ENCODE results near the gene NAGK. TPM values are rescaled to one million over a fixed set of nuclear protein-coding genes. Genes with fewer than 3 reads are reported as not detected.

Gene NAGK
- total RNA-seq, 3 donors from 2014 or later = 64.5 to 105 (median 67.9) TPM

GRCh38 chr2:71067567-71068217, 756 bp upstream of the NAGK start:
- peaks cover 27% of the 10 kb centered on the region for H3K4me1 ChIP-seq (ENCODE audit: low read depth)
- intact Hi-C loops (cut with DNase I, micrococcal nuclease) = no loop called here

GRCh38 chr2:71069376-71069775, 928 bp downstream of the NAGK start:
- peaks cover 27% of the 10 kb centered on the region for H3K4me1 ChIP-seq (ENCODE audit: low read depth)
- no peak for TF ChIP-seq CTCF (IDR thresholded peaks at IDR 0.05)
- intact Hi-C loops (cut with DNase I, micrococcal nuclease) = no loop called here
- no peaks in the 10 kb centered on the region for H3K36me3 ChIP-seq (ENCODE audit: low read depth)
- H3K9me3 ChIP-seq = no peaks in the 10 kb centered on the region
- DNase-seq (no peak), ATAC-seq (no peak)
- peak overlapping the region; percentile 38 for H3K4me3 ChIP-seq

More at GRCh38 chr2:71067567-71068217, 756 bp upstream of the NAGK start:
- no peaks in the 10 kb centered on the region for H3K9me3 ChIP-seq
- peak overlapping the region; percentile 38 for H3K4me3 ChIP-seq
- peak in 1 of 3 donors; percentile 62 for DNase-seq
- TF ChIP-seq CTCF (IDR thresholded peaks at IDR 0.05) = no peak
- peak; percentile 28 for ATAC-seq
- H3K36me3 ChIP-seq (ENCODE audit: low read depth) = no peaks in the 10 kb centered on the region

- TF ChIP-seq CTCF (IDR thresholded peaks at IDR 0.05) = no peak
- no peak for ATAC-seq
- Histone ChIP-seq H3K9me3 (no peaks in the 10 kb centered on the region), H3K4me3 (no peak overlapping the region), H3K36me3 (ENCODE audit: low read depth) (peaks cover 4% of the 10 kb centered on the region), H3K4me1 (ENCODE audit: low read depth) (peaks cover 27% of the 10 kb centered on the region)
- peak in 1 of 3 donors; percentile 63 for DNase-seq
- intact Hi-C loops (cut with DNase I, micrococcal nuclease) = no loop called here
Measured at GRCh38 chr2:71070294-71071093, 2.0 kb downstream of the NAGK start.

- H3K4me3 ChIP-seq = no peak overlapping the region
- peaks cover 4% of the 10 kb centered on the region for H3K36me3 ChIP-seq (ENCODE audit: low read depth)
- DNase-seq = peak; percentile 50 to 62 (median 52)
- H3K4me1 ChIP-seq (ENCODE audit: low read depth) = peaks cover 27% of the 10 kb centered on the region
- no peaks in the 10 kb centered on the region for H3K9me3 ChIP-seq
- no peak for TF ChIP-seq CTCF (IDR thresholded peaks at IDR 0.05)
- peak; percentile 17 for ATAC-seq
- intact Hi-C loops (cut with DNase I, micrococcal nuclease) = no loop called here
Measured at GRCh38 chr2:71071681-71072398, 3.4 kb downstream of the NAGK start.

- TF ChIP-seq CTCF (IDR thresholded peaks at IDR 0.05) = no peak
- ATAC-seq (no peak), DNase-seq (peak in 1 of 3 donors; percentile 54)
- intact Hi-C loops (cut with DNase I, micrococcal nuclease) = no loop called here
- Histone ChIP-seq H3K4me3 (no peak overlapping the region), H3K9me3 (no peaks in the 10 kb centered on the region), H3K36me3 (ENCODE audit: low read depth) (peaks cover 6% of the 10 kb centered on the region), H3K4me1 (ENCODE audit: low read depth) (peaks cover 27% of the 10 kb centered on the region)
Measured at GRCh38 chr2:71072492-71072891, 4.0 kb downstream of the NAGK start.

Measured in mucosa of descending colon (tissue), 3 donors.